Mononuclear cell (primary cell): Measurements from ENCODE around the gene CCDC194. TPM values are rescaled to one million over a fixed set of nuclear protein-coding genes. Genes with fewer than 3 reads are reported as not detected.

Source experiments
- H3K27me3 ChIP-seq: 2 replicates; pipeline ENCODE4 v1.6.0; 2011; ENCODE audit warnings: low read length, control low read depth; ENCODE audit not compliant: insufficient read depth
- H3K4me1 ChIP-seq: 2 replicates; pipeline ENCODE4 v1.5.1; 2011; ENCODE audit warnings: mild to moderate bottlenecking, low read length, control low read depth; ENCODE audit not compliant: insufficient read depth
- H3K4me3 ChIP-seq: 2 replicates; pipeline ENCODE4 v1.5.1; 2011; ENCODE audit warnings: mild to moderate bottlenecking, low read length, moderate library complexity
- H3K9me3 ChIP-seq: 2 replicates; pipeline ENCODE4 v1.5.1; 2011; ENCODE audit warnings: low read depth, mild to moderate bottlenecking, control low read depth, low read length
- total RNA-seq: library from RNA; depleted of rRNA; stranded (reverse); fragments of >200 nt; gene quantifications from one replicate; pipeline ENCODE4 v1.2.3, GENCODE V29; 2012

The CCDC194 gene, protein sequence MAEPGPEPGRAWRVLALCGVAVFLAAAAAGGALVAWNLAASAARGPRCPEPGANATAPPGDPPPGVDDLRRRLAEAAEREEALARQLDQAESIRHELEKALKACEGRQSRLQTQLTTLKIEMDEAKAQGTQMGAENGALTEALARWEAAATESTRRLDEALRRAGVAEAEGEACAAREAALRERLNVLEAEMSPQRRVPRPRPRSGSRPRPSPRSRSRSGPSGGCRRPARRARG
- total RNA-seq: 0.42 TPM

DNA sequence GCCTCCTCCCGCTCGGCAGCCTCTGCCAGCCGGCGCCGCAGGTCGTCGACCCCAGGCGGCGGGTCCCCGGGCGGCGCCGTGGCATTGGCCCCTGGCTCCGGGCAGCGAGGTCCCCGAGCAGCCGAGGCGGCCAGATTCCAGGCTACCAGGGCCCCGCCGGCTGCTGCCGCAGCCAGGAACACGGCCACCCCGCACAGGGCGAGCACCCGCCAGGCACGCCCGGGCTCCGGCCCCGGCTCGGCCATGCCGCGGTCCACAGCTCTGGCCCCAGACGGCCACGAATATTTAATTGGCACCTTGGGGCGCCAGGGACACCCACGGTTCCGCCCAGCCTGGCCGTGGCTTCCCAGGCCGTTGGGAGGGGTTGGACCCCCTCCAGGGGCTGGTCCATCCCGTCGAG, at the start of gene CCDC194:
Gene CCDC194 (minus strand): TSS at position 283 of the 400 bp plus-strand sequence. CDS start 38 bp downstream, at position 245.
- H3K4me3 ChIP-seq: no peak within 1 kb of the TSS
- no peaks in the 10 kb centered on the region for H3K9me3 ChIP-seq
- H3K27me3 ChIP-seq: no peaks in the 10 kb centered on the region
- peaks cover 37% of the 10 kb centered on the region for H3K4me1 ChIP-seq

GRCh38 chr19:17441241-17442021, 47.4 kb upstream of the CCDC194 start:
- Histone ChIP-seq H3K9me3 (no peaks in the 10 kb centered on the region), H3K27me3 (no peaks in the 10 kb centered on the region), H3K4me3 (no peak overlapping the region), H3K4me1 (no peaks in the 10 kb centered on the region)

- Histone ChIP-seq H3K4me3 (no peak overlapping the region), H3K4me1 (no peaks in the 10 kb centered on the region), H3K9me3 (no peaks in the 10 kb centered on the region), H3K27me3 (no peaks in the 10 kb centered on the region)
Measured at GRCh38 chr19:17436874-17437267, 42.9 kb upstream of the CCDC194 start.

- Histone ChIP-seq H3K4me1 (no peaks in the 10 kb centered on the region), H3K9me3 (no peaks in the 10 kb centered on the region), H3K4me3 (no peak overlapping the region), H3K27me3 (no peaks in the 10 kb centered on the region)
Measured at GRCh38 chr19:17436094-17436873, 42.3 kb upstream of the CCDC194 start.

DNA sequence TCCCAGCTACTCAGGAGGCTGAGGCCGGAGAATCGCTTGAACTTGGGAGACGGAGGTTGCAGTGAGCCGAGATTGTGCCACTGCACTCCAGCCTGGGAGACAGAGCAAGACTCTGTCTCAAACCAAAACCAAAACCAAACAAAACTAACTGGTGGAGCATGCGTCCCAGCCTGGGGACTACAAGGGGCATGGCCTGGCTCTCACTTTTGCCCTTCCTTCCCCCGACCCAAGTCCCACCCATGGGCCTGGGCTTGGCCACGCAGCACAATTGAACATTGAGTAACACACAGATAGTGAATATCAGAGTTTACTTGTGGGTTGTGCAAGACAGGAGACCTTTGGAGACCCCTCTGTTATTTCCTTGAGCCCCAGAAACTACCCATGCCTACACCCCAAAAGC, 41.2 kb upstream of the CCDC194 start:
- H3K27me3 ChIP-seq: no peaks in the 10 kb centered on the region
- no peak overlapping the region for H3K4me3 ChIP-seq
- H3K9me3 ChIP-seq: no peaks in the 10 kb centered on the region
- no peaks in the 10 kb centered on the region for H3K4me1 ChIP-seq

GRCh38 chr19:17431417-17431816, 37.4 kb upstream of the CCDC194 start:
- Histone ChIP-seq H3K9me3 (no peaks in the 10 kb centered on the region), H3K4me3 (no peak overlapping the region), H3K27me3 (no peaks in the 10 kb centered on the region), H3K4me1 (no peaks in the 10 kb centered on the region)

DNA sequence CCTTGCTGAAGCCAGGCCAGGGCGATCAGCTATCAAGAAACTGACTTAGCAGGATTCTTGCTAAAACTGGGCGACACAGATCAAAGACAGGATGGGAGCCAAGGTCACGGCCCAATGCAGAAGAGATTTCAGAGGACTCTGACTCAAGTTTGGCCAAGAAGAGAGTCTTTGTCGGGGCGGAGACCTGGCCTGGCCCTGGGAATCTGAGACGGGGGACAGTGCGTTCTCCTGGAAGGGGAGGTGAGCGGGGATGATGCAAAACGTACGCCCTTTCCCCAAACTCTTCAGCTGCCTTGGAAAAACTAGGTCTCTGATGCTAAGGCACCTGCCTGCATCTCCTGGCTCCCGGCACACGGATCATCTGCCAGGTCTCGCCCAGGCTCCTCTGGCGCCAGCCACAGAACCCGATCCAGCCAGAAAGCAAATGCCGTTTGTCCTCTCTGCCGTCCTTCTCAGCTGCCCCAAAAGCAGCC, 35.7 kb upstream of the CCDC194 start:
- no peaks in the 10 kb centered on the region for H3K4me1 ChIP-seq
- H3K9me3 ChIP-seq: no peaks in the 10 kb centered on the region
- H3K4me3 ChIP-seq: no peak overlapping the region
- H3K27me3 ChIP-seq: no peaks in the 10 kb centered on the region

GRCh38 chr19:17424743-17425365, 30.9 kb upstream of the CCDC194 start:
- no peak overlapping the region for H3K4me3 ChIP-seq
- no peaks in the 10 kb centered on the region for H3K9me3 ChIP-seq
- H3K4me1 ChIP-seq: peaks cover 8% of the 10 kb centered on the region
- no peaks in the 10 kb centered on the region for H3K27me3 ChIP-seq

DNA sequence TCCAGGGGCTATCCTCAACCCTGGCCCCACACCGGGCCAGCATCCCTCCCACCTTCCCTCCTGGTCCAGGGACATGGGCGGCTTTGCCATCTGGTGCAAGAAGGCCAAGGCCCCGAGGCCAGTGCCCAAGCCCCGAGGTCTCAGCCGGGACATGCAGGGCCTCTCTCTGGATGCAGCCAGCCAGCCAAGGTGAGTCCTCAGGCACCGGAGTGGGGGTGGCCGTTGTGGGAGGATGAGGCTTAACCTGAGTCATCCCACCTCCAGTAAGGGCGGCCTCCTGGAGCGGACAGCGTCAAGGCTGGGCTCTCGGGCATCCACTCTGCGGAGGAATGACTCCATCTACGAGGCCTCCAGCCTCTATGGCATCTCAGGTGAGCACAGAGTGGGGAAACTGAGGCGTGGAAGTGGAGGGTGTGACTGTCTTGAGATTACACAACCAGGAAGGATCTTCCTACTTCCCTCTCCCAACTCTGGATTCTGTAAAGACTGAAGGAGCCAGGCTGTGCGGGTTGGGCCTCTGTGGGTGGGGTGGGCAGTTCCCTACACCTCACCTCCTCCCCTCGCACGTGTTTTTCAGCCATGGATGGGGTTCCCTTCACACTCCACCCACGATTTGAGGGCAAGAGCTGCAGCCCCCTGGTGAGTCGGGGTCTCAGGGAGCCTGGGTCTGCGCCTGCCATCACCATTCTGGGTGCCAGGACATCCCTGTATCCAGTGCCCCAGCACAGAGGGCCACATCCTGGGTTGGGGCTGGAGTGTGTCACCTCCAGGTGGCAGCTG, 29.6 kb upstream of the CCDC194 start:
- Histone ChIP-seq H3K4me3 (no peak overlapping the region), H3K4me1 (peaks cover 17% of the 10 kb centered on the region), H3K9me3 (no peaks in the 10 kb centered on the region), H3K27me3 (no peaks in the 10 kb centered on the region)

DNA sequence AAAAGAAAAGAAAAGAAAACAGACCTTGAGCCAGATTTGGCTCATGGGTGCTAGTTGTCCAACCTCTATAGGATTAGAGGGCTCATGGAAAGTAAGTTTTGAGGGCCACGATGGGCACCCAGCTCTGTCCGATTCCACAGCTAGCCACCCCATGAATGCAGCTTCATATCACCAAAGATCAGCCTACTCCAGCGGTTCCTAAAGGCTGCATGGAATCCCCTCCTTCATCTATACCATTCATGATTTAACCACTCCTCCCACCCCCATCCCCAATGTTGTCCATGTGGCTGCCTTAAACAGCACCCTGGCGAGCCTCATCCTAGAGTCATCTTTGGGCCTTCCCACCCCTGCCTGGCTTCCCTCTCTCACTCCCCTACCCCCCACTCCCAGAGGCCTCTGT, 27.9 kb upstream of the CCDC194 start:
- Histone ChIP-seq H3K4me3 (no peak overlapping the region), H3K27me3 (no peaks in the 10 kb centered on the region), H3K4me1 (peaks cover 17% of the 10 kb centered on the region), H3K9me3 (no peaks in the 10 kb centered on the region)

- H3K4me1 ChIP-seq: peaks cover 17% of the 10 kb centered on the region
- H3K9me3 ChIP-seq: no peaks in the 10 kb centered on the region
- H3K4me3 ChIP-seq: peak overlapping the region; percentile 62
- H3K27me3 ChIP-seq: no peaks in the 10 kb centered on the region
Measured at GRCh38 chr19:17420475-17420924, 26.5 kb upstream of the CCDC194 start.

DNA sequence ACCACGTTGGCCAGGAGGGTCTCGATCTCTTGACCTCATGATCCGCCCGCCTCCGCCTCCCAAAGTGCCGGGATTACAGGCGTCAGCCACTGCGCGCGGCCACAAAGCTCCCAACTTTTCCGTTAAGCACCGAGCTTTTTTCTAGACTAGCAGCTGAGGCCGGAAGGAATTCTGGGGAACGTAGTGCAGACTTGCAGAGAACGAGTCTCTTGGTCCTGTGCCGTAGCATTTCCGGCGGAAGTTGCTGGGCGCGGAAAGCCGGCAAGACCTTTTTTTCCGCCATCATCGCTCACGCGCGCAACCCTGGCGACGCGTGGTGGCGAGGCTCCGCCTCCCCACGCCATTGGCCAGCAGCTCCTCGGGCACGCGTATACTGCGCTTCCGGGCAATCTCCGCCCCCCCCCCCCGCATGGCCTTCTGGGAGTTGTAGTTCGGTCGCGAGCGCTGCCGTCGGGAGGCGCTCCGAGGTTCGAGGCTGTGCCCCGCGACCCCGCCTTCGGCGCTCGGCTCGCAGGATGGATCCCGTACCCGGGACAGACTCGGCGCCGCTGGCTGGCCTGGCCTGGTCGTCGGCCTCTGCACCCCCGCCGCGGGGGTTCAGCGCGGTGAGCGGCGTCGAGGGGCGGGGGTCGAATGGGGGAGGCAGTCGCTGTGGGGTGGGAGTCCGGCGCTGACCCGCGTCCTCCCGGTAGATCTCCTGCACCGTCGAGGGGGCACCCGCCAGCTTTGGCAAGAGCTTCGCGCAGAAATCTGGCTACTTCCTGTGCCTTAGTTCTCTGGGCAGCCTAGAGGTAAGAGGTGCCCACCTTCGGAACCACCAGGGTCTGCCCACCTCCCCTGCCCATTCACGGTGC, 25.9 kb upstream of the CCDC194 start, which contains the start of gene MVB12A:
Gene MVB12A (plus strand): TSS at position 427 of the 854 bp plus-strand sequence. CDS start 89 bp downstream, at position 516.
- Histone ChIP-seq H3K4me3 (peak within 1 kb of the TSS; percentile 62), H3K4me1 (peaks cover 17% of the 10 kb centered on the region), H3K27me3 (no peaks in the 10 kb centered on the region), H3K9me3 (no peaks in the 10 kb centered on the region)

GRCh38 chr19:17419154-17419620, 25.2 kb upstream of the CCDC194 start:
- H3K4me3 ChIP-seq: peak overlapping the region; percentile 62
- H3K9me3 ChIP-seq: no peaks in the 10 kb centered on the region
- no peaks in the 10 kb centered on the region for H3K27me3 ChIP-seq
- peaks cover 17% of the 10 kb centered on the region for H3K4me1 ChIP-seq
